Esophagus squamous epithelium (tissue), 4 donors: ENCODE data around the gene CARD11.

ENCODE experiments used
- CTCF ChIP-seq, 6 experiments: fragments of 450-650 bp in 4 of 6; fragments of 200-600 bp in 2 of 6; sonication (generic) in 2 of 6; IDR thresholded peaks; one replicate each; pipeline ENCODE4 v1.5.1; 2016 to 2019; ENCODE audit warnings: antibody characterized with exemption in 6 of 6, mild to moderate bottlenecking in 4 of 6, moderate library complexity in 4 of 6
- POLR2A ChIP-seq, 4 donors: fragments of 450-650 bp; IDR thresholded peaks; one replicate each; pipeline ENCODE4 v1.6.1; 2017; ENCODE audit warnings: antibody characterized with exemption in 4 of 4, mild to moderate bottlenecking in 4 of 4, moderate library complexity in 3 of 4

- no peak for TF ChIP-seq CTCF (IDR thresholded peaks at IDR 0.05)
- no peak for TF ChIP-seq POLR2A (IDR thresholded peaks at IDR 0.05)
Measured at GRCh38 chr7:3027005-3027845, 16.4 kb downstream of the CARD11 start.
